ENCODE results near the gene CACNA2D3.

Gene CACNA2D3

DNA sequence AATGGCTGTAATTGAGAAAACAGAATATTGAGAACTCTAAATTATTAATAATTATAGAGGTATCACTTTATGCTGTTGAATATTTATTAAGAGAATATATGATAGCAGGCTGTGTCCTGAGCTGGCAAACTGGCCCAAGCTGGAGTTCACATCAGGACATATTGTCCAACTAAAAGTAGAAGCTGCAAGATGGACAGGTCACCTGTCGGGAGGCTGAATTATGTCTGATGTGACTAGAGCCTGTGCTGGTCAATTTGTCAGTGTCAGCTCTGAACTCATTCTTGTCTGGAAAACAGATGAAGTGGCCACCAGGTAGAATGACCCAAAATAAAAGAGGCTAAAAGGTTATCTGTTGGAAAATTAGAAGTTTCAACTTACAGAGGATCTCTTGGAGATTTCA is 413.3 kb downstream of the CACNA2D3 start:
- TF ChIP-seq, protein P1, sequence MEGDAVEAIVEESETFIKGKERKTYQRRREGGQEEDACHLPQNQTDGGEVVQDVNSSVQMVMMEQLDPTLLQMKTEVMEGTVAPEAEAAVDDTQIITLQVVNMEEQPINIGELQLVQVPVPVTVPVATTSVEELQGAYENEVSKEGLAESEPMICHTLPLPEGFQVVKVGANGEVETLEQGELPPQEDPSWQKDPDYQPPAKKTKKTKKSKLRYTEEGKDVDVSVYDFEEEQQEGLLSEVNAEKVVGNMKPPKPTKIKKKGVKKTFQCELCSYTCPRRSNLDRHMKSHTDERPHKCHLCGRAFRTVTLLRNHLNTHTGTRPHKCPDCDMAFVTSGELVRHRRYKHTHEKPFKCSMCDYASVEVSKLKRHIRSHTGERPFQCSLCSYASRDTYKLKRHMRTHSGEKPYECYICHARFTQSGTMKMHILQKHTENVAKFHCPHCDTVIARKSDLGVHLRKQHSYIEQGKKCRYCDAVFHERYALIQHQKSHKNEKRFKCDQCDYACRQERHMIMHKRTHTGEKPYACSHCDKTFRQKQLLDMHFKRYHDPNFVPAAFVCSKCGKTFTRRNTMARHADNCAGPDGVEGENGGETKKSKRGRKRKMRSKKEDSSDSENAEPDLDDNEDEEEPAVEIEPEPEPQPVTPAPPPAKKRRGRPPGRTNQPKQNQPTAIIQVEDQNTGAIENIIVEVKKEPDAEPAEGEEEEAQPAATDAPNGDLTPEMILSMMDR (IDR thresholded peaks at IDR 0.05), result no peak
- TF ChIP-seq ZFX (IDR thresholded peaks at IDR 0.05; ENCODE audit: borderline replicate concordance), result no peak
- no peak overlapping the region for H3K27ac ChIP-seq

DNA sequence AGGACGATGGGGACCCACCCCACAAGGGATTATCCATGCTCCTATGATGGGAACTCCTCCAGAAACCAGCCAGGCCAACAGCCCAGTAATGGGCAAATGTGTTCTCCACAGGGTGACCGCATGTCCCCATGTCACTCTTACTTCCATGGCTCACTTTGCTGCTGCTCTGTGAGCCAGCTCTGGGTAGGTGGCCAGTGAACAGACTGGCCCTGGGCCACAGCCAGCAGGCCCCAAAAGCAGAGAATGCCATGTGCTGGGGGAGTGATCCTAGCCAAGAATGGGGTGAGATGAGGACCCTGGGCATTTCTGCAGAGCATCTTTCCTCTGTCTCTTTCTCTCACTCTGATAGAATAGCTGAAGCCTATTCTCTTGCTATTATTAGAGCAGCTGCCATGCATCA is 414.1 kb downstream of the CACNA2D3 start:
- H3K27ac ChIP-seq, result no peak overlapping the region
- TF ChIP-seq, protein P1 (IDR thresholded peaks at IDR 0.05), result no peak
- TF ChIP-seq ZFX (IDR thresholded peaks at IDR 0.05; ENCODE audit: borderline replicate concordance), result no peak

DNA sequence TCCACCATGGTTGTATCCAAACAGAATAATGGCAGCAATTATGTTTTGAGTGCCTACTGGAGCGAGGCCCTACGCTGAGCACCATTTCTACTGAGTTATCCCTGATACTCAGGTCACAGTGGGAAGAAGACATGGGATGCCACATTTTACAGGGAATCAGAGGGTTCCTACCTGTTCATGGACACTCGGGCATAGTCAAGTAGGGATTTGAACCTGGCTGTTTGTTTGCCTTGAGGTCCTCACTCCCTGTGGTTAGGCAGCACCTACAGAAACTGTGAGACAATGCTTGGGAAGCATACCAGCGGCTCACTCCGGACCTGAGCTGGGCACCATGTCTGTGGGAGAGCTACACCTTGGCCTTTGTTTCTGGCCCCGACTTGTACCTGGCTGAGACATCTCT is 415.2 kb downstream of the CACNA2D3 start:
- H3K27ac ChIP-seq, result no peak overlapping the region
- TF ChIP-seq, protein P1 (IDR thresholded peaks at IDR 0.05), result no peak
- TF ChIP-seq ZFX (IDR thresholded peaks at IDR 0.05; ENCODE audit: borderline replicate concordance), result no peak

DNA sequence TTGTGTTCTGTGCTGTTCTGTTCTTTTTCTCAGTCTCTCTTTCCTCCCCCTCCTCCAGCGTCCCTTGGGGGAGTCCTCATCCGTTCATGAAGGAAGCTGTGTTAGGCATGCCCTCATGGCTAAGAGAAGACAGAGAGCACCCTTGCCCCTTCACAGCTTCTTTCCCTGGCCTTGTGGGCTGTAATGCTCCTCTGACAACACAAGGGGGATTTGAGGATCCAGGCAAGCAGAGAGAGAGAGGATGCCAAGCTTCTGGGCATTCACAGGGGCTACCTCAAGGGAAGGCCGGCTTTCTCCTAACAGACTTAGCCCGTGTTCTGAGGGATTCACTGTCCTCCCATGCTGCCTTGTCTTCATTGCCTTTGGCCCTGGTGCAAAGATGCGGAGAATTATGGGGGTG is 416.0 kb downstream of the CACNA2D3 start:
- TF ChIP-seq ZFX (IDR thresholded peaks at IDR 0.05; ENCODE audit: borderline replicate concordance), result no peak
- TF ChIP-seq, protein P1 (IDR thresholded peaks at IDR 0.05), result no peak
- H3K27ac ChIP-seq, result no peak overlapping the region

DNA sequence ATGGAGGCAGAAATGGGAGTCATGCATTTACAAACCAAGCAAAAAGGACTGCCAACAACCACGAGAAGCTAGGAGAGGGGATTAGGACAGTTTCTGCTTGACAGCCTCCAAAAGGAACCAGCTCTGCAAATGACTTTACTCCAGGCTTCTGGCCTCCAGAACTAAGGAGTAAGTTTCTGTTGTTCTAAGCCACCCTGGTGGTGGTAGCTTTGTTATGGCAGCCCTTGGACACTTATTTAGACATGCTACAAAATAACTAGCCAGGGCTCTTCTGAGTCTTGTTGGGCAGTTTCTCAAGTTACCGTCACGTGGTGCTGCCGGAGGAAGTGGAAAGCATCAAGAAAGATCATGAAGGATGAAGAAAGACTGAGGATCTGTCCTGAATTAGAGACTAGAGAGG is 419.0 kb downstream of the CACNA2D3 start:
- no peak overlapping the region for H3K27ac ChIP-seq
- TF ChIP-seq, protein P1 (IDR thresholded peaks at IDR 0.05), result no peak
- TF ChIP-seq ZFX (IDR thresholded peaks at IDR 0.05; ENCODE audit: borderline replicate concordance), result no peak

DNA sequence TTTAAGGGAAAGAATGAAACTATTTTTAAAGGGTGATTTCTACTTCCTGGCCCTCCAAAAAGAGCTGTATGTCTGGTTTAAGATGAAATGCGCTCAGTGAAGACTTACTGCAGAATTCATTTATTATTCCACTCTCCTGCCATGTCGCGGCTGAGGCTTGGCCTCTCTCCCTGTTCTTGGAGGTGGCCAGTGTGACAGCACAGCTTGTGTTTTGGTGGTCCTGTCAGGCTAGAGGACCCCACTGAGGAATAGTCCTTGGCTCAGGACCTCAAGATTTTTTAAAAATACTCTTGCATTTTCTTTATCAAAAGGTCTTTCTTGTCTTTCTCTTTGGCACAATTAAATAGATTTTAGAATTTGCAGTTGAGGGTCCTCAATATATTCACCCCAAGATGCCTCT is 421.1 kb downstream of the CACNA2D3 start:
- TF ChIP-seq ZFX (IDR thresholded peaks at IDR 0.05; ENCODE audit: borderline replicate concordance), result no peak
- TF ChIP-seq, protein P1 (IDR thresholded peaks at IDR 0.05), result no peak
- no peak overlapping the region for H3K27ac ChIP-seq

DNA sequence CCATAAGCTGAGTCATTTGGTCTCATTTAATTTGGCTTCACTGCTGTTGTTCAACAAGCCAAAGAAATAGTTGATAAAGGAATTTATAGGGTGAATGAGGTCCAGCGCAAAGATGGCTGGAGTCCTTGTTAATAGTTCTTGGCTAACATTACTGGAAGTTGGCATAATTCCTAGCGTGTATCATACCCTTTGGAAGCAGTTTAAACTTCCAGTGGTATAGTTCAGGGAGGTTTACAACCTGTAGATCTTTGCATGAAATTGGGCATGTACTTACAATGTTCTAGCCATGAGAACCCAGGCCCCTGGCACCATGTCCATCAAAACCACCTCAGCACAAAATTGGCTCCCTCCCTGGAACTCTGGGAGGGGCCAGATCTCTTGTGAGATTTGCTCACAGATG is 424.7 kb downstream of the CACNA2D3 start:
- TF ChIP-seq ZFX (IDR thresholded peaks at IDR 0.05; ENCODE audit: borderline replicate concordance), result no peak
- TF ChIP-seq, protein P1 (IDR thresholded peaks at IDR 0.05), result no peak
- no peak overlapping the region for H3K27ac ChIP-seq
